HG03025 (cell line): ENCODE results near the gene ARL13B.
A peak's percentile ranks its signal among the peaks of the same experiment; 100 is the strongest.
"Not testable (repeated sequence)": the region's sequence is repeated elsewhere in the genome, so short reads cannot be mapped to it uniquely, and the experiment has no call there.

Source experiments
- ATAC-seq: cut with Tn5 transposase; IDR thresholded peaks from one replicate; pipeline ENCODE4 v1.9.1; 2021; ENCODE audit warnings: mild to moderate bottlenecking, moderate library complexity; ENCODE audit not compliant: unreplicated experiment, low FRiP score

ARL13B gene

GRCh38 chr3:93992207-93992606 lies 12.3 kb downstream of the ARL13B start:
- no peak for ATAC-seq

GRCh38 chr3:93994056-93994455 lies 14.1 kb downstream of the ARL13B start:
- ATAC-seq = no peak

DNA sequence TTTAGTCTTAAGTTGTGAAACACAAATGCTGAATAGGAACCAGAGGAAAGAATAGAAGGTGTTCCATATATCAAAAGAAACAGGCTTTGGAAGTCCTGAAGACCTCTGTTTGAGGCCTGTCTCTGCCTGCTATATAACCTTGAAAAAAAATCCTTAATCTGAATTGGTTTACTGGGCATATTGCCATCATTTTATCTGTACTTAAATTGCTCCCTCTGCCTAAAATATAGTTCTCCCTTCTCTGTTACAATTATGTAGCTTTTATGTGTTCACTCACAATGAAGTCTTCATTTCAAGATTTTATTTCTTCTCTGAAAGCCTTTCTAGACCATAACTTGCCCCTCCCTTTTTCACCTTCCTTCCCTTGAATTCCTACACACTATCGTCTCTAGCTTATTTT lies 21.2 kb downstream of the ARL13B start:
- ATAC-seq = no peak

DNA sequence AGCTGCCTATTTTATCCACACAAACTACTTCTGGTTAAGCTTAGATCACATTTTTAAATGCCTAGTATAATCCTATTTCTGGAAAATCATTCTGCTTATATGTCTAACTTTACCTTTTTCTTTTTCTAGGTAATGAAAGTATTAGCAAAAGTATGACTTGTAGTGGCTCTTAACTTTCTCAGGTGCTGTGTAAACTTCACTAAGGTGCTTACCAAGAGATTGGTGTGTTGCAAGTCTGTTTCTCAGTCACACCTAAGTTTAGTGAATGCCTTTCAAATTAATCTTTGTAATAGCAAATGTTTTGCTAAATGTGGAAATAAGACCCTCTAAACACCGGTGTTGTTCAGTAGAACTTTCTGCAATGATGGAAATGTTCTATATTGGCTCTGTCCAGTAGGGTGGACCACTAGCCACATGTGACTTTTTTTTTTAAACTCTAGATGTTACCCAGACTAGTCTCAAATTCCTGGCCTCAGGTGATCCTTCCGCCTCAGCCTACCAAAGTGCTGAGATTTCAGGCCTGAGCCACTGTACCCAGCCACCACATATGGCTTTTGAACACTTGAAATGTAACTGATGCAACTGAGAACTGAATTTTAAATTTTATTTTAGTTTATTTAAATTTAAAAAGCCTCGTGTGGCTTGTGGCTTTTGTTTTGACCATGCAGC lies 22.0 kb downstream of the ARL13B start:
- ATAC-seq = no peak

GRCh38 chr3:94004301-94004910 lies 24.5 kb downstream of the ARL13B start:
- peak; percentile 93 for ATAC-seq

DNA sequence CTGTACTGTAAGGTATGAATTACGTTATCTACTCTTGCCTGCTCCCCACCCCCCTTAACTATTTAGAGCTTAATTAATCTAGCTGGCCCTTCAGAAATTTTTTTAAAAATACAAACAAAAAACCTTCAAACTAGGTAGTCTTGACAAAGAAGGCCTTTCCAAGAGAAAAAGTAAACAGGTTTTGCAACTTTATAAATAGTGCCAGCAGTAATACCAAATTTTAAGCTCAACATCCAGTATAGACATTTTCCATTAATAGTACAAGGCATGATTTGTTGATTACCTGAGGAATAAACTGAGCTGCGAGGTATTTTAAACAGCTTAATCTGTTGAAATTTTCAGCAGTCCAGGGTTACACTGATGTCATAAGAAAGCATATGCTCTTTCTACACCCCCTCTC lies 28.3 kb downstream of the ARL13B start:
- ATAC-seq = no peak

DNA sequence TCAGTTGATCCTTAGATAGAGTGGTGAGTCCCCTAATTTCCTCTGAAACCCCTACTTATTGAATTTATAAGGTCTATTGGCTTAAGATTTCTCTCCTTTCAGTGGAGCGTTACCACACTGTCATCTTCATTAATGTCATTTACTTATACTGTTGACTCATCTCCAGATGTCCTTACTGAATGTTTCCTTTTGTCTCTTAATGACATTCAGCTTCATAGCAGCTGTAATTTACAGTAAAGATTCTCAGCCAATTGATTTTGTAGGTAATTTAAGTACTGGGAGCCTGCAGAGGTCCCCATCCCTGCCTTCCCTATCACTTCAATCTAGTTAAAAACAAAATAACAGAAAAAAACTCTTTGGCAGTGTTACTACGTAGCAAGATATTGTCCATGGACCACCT lies 29.7 kb downstream of the ARL13B start:
- ATAC-seq = no peak

DNA sequence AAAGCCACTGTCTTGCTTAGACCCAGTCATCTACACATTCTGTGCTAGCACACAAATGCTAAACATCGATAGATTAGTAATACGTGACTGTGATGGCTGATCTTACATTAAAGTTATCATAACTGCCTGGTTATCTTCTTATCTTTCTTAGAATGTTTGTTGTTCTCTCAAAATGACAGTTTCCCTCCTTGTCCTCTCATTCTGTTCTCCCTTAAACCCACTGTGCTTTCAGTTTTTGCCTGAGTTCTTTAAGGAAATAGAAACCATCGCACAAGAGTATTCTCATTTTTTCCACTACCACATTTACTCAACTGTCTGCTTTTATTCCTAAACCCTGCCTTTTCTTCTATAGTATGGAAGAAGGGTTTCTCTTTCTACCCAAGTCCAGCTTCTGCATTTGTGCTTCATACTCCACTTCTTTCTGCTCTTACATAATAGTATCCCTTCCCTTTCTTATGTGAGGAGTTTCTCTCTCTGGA lies 31.3 kb downstream of the ARL13B start:
- no peak for ATAC-seq

DNA sequence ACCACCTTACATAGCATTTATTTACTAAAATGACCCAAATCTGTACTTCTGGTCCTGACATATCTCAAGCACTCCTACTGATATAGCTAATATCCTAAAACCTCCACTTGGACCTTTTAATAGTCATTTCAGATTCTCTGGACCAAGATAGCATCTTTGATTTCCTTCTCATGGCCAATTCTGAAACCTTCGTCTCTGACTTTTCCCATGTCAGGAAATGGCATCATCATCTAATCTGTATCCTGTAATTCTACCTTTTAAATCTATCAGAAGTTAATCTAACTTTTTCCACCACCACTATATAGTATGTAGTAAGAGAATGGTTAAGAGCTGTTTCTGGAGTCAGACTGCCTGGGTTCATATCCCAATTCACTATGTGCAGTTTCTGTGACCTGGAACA lies 32.2 kb downstream of the ARL13B start:
- ATAC-seq = no peak

DNA sequence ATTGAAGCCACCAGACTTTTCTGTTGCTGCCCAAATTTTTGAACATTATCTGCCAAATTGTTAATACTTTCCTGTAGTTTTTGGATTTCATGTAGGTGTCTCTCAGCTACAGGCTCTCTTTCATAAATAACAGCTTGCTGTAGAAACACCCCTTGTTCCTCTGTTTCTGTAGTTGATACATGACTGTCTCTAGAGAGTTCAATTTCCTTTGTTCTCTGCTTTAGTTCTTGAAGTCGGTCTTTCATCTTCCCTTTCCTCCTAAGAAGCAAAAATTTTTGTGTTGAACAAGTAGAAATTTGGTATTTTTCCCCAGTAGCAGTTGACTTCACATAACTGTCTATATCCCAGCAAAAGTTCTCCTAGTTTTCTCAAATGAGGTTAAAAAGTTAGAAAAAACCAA lies 35.1 kb downstream of the ARL13B start:
- no peak for ATAC-seq

DNA sequence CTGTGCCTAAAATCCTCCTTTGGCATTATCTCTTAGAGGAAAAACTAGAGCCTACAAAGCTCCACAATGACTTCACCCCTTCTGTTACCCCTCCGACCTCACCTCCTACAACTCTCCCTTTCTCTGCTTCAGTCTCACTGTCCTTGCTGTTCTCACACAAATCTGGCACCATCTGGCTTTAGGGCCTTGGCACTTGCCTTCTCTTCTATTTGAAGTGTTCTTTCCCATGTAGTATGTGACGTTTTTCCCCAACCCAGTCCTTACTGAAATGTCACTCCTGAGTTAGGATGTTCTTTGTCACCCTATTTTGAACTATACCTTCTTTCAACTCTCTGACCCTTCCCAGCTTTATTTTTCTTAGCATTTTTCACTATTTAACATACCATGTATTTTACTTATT lies 39.7 kb downstream of the ARL13B start:
- no peak for ATAC-seq

GRCh38 chr3:94020293-94020692 lies 40.3 kb downstream of the ARL13B start:
- no peak for ATAC-seq

- no peak for ATAC-seq
Measured at GRCh38 chr3:94024385-94024784, 44.4 kb downstream of the ARL13B start.

- no peak for ATAC-seq
Measured at GRCh38 chr3:94026623-94027022, 46.7 kb downstream of the ARL13B start.

DNA sequence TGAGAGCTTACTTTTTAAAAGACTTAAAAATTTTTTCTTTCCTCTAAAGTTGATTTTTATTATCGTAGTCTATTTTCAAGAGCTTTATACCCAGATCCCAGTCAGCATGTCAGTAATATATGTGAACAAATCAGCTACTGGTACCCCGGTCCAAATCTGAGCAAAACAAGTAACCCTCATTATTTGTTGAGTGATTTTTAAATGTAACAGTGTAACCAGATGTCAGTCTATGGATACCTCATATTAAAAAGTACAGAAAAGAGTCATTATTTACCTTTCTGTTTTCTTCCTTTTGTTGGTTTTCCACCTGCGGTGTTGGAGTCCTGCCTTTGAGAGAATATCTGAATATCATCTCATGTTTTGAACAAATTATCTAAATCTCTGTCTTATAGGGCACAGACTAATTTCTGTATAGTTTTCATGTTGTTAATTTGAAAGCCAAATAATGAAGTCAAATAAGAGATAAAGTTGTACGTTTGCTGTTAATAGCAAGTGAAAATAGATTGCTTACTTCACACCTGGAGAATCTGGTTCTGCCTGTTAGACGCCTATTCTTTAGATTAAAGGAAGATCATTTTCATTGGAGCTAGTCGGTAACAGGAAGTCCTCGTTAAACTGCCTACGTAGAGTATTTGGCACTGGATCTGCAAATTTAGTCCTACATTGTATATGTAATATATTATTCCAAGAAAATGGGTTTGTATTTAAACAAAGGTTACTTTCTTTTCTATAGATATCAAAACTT lies 48.3 kb downstream of the ARL13B start, which contains the start of gene STX19:
STX19 (minus strand) TSS at position 505 of the 745 bp plus-strand sequence. CDS start 13,328 bp downstream, outside the sequence.
- ATAC-seq = no peak

DNA sequence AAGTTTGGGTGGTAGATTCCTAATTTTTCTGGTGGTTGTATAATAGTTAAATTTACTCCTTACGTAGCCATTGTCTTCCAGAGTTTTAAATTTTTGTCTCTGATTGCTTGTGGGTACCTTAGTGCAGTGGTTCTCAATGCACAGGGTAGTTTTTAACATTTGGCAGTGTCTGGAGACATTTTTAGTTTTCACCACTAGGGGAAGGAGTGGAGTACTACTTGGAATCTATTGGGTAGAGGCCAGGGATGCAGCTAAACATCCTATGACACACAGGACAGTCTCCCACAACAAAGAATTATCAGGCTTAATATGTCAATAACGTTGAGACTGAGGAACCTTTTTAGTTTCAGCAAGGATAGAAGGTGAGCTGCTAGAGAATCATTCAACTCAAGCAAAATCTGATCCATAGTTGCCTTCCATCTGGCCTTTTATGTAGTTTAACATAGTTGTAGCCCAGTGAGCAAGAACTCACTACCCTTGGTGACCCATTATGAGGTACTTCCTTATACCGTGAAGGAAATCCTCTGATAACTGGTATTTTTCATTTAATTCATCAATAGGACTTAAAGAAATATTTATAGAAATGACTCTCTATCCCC lies 57.1 kb downstream of the ARL13B start:
- ATAC-seq = no peak

GRCh38 chr3:94043285-94043684 lies 63.3 kb downstream of the ARL13B start:
- no peak for ATAC-seq

- ATAC-seq = not testable (repeated sequence)
Measured at GRCh38 chr3:94044100-94044936, 64.4 kb downstream of the ARL13B start.

DNA sequence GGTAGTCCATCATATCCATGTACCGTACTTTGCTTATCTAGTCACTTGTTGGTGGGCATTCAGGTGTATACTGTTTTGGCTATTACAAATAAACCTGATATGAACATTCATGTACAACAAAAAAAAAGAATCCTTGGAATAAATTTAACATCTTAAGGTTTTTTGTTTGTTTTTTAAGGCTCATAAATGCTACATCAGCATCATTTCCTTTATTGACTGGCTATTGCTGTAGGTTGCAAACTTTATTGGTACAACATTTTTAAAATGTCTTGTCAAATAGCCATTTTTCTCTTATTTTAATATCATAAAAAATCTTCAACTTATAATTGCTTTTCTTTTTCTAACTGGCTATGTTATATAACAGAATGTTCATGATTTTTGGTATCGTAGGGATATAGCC lies 66.6 kb downstream of the ARL13B start:
- ATAC-seq = no peak

DNA sequence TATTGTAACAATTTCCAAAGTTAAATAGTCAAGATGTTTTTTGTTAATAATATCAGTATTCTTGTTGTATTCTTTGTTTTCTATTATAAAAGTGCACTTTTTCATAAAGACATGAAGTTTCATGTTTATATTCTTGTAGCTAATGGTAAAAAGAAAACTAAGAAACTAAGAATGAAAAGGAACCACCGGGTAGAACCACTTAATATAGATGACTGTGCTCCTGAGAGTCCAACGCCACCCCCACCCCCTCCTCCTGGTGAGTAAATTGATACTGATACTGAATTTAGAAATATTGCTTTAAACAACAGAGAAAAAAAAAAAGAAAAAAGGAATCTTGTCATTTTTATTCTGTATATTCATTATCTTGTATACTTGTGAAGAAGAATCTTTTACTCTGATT lies 69.3 kb downstream of the ARL13B start:
- no peak for ATAC-seq
